HG02970 (cell line): Measurements from ENCODE around the gene NKX1-2.

Source experiments
- ATAC-seq: cut with Tn5 transposase; IDR thresholded peaks from one replicate; pipeline ENCODE4 v1.9.1; 2021; ENCODE audit warnings: mild to moderate bottlenecking, moderate library complexity, moderate number of reproducible peaks; ENCODE audit not compliant: unreplicated experiment, low FRiP score

Gene NKX1-2

DNA sequence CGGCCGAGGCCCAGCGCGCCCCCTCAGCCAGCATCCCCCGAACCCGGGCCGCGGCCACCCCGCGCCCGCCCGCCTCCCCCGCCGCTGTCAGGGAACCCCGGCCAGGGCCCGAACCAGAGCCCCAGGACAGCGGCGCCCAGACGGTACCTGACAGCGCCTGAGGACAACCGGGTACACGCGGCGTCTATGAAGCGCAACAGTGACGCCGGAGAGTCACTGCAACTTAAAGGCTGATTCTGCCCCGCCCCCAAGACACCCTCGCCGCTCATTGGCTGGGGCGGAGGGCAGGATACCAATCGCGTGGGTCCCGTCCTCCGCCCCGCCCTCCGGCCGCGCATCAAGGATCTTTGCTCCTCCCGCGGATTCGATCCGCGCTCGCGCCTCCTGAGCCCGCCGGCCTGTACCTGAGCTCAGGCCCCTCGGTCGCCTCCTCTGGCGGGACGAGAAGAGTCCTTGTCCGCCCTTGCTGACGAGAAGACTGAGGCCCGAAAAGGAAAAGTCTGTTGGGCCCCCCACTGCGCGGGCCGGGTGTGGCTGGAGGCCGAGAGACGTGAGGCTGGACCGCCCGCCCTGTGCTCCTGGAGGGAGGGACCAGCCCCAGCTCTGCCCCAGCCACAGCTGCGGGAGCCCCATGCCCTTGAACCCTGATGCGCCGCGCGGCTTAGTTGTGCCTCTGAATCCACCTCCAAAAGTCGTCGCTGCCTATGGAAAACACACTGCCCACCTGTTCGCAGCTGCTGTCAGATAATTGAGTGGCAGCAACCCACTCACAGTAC lies 30.9 kb downstream of the NKX1-2 start, which contains the start of gene OAT:
OAT (minus strand) TSS at position 198 of the 776 bp plus-strand sequence. CDS start 6,752 bp downstream, outside the sequence.
- ATAC-seq = peak; percentile 84

DNA sequence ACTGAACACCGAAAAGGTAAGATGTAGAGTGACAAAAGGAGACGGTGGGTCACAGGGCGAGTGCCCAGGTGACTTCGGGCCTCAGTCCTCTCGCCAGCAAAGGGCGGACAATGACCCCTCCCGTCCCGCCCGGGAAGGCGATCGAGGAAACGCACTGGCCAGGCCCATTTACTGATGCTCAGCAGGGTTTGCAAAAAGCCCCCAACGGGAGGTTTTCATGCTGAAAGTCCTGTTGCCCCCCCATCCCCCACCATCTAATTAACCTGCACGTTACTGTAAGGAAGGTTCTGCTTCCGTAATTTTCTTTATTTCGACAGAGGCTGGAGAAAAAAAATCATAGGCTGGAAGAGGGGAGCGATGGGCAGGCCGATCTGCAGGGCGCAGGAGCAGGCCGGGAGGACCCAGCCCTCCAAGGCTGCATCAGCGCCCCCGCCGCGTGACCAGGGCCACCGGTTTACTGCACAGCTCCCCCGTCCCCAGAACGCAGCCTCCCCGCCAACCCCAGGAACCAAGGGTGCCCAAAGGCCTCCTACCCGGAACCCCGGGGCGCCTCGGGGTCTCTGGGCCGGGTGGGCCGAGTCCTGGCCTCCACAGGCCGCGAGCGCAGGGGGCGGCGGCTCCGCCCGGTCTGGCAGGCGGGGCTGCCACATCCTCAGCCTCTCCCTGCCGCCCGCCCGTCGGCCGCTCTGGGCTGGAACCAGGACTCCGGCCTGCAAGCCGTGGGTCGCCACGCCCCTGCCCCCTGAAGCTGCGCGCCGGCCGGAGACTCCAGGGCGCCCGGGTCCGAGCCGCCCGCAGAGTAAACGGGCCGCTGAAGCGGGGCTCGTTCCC lies 31.7 kb downstream of the NKX1-2 start:
- peak; percentile 25 for ATAC-seq

DNA sequence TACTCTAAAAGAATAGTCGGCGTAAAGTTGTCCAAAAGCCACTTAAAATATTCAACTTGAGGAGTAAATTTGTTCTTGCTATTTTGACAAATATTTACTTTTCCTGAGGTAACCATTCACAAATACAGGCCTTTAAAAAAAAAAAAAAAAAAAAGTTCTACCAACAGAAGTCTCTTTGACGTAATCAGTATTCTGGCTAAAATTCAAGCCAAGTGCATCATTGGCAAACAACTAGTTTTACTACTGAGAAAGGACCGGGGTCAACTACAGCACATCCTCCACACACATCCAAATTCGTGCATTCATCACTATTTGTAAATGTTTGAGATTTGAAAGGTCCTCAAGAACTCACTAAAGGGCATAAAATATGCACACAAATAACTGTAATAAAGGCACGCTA lies 33.1 kb downstream of the NKX1-2 start:
- ATAC-seq = no peak

DNA sequence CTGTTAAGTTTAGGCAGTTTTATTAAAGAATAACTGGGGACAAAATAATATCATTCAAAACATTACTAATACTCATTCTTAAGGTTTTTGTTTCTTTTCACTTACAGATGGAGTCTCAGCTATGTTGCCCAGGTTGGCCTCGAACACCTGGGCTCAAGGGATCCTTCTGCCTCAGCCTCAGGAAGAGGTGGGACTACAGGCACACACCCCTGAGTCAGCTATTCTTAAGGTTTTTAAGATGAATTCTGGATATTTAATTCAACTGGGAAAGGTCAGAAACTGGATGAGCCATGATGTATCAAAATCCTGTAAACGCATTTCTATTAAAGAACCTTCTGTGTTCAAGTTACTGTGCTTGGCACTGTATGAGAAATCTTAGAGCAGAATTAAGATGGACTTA lies 34.6 kb downstream of the NKX1-2 start:
- ATAC-seq = no peak

DNA sequence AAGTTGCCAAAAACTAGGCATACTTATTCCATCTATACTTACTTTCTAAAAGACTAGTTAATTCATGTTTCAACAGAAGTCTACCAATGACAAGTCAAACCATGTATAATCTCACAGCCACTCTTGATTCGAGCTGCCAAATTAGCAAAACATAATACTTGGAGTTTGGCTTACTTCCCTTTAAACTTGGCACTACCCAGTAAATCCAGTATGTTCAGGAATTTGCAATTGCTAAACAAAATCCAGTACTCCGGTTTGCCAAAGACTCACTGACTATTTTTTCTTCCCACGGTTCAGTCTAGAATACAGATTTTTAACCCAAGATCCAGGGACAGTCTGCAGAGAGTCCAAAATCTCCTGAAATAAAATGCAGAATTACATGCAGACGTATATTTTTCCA lies 35.8 kb downstream of the NKX1-2 start:
- no peak for ATAC-seq

DNA sequence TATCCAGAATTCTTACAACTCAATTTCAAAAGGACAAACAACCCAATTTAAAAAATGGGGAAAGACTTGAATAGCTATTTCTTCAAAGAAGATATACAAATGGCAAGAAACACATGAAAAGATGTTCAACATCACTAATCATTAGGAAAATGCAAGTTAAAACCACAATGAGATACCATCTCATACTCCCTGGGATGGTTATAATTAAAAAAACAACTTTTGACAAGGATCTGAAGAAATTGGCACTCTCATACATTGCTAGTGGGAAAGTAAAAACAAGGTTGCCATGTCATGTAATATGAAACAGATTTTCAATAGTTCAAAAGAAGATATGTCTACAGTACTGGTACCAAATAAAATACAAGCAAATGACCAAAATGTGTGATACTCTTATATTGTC lies 40.1 kb downstream of the NKX1-2 start:
- no peak for ATAC-seq

DNA sequence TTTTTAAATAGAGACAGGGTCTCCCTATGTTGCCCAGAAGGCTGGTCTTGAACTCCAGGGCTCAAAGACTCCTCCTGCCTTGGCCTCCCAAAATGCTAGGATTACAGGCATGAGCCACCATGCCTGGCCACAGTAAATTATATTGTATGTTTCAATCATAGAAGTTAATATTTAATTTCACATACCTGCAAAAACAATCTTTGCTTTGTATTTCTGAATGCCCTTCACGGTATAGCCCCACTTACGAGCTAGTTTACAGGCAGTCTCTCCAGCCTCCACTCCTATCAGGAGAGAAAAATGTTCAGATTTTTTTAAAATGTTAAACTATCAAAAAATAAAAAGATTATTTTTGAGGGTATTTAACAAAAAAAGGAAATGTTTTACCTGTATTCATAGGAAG lies 41.5 kb downstream of the NKX1-2 start:
- no peak for ATAC-seq

DNA sequence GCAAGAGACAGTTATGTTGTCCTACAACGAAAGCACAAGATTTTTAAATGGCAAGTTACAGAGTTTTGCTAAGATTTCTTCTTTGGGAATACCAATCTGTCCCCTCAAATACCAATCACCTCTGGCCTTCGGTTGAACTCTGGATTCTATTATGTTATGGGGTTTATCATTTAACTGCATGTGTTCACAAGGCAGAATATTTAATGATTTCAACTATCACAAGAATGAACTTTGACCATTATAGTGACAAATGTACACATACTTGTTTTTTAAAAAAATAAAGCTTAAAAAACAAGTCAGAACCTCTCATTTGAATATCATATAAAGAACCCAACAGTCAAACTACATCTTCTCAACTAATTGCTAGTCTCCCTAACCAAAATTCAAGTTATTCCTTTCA lies 42.4 kb downstream of the NKX1-2 start:
- ATAC-seq = no peak

DNA sequence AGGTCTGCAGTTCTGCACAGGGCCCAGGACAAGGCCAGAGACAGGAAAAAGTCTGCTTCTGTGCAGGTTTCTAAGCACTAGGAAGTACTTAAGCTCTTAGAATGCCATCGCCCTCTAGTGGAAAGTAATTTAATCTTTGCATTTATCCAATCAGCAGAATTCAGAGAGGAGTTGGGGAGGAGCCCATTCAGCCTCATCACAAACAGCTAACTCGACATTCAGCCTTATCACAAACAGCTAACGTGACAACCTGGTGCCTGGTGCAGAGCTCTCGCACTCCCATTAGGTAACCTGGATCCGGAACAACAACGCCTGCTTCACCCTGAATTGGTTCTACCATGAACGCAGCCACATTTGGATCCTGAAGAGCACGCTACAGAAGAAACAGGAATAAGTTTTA lies 46.3 kb downstream of the NKX1-2 start:
- no peak for ATAC-seq

DNA sequence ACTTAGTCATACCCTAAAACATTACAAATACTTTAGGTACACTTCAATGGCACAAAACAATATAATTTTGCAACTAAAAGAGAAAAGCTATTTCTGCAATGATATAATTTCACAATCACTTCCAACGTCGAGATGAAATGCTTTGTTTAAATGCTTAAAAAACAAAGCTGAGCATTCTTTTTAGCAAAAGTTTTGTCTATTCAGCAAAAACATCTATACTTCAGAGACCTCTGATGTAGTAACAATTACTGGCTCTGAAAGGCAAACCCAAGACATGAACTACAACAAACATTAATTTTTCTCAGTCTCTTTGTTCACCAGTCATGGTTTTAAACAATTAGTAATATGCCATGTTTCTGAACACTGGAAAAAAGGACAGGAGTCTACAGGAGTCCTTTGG lies 47.6 kb downstream of the NKX1-2 start:
- no peak for ATAC-seq

DNA sequence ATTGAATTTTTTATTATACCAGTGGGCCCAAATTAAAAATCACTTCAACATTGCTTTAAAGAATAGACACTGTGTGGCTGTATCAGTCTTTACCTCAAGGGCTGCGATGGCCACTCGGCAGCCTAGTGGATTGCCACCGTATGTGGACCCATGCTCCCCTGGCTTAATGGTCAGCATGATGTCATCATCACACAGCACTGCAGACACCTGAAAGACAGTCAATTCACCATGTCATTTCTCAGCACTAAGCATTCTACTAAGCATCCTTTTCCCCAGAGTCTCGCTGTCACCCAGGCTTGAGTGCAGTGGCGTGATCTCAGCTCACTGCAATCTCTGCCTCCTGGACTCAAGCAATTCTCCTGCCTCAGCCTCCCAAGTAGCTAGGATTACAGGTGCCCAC lies 48.2 kb downstream of the NKX1-2 start:
- ATAC-seq = no peak
